Activated gamma-delta T cell treated with anti-CD3 and anti-CD28 coated beads, Interleukin-2, amount 50 U/mL, for 16 hours (primary cell): ENCODE measurements around the gene SLC25A51.
A peak's percentile ranks its signal among the peaks of the same experiment; 100 is the strongest.
"Not testable (repeated sequence)": the region's sequence is repeated elsewhere in the genome, so short reads cannot be mapped to it uniquely, and the experiment has no call there.

Experiments
- DNase-seq: peaks from one replicate; pipeline ENCODE4 v3.0.0-alpha.2; 2020; ENCODE audit warnings: low read depth

The SLC25A51 gene

DNA sequence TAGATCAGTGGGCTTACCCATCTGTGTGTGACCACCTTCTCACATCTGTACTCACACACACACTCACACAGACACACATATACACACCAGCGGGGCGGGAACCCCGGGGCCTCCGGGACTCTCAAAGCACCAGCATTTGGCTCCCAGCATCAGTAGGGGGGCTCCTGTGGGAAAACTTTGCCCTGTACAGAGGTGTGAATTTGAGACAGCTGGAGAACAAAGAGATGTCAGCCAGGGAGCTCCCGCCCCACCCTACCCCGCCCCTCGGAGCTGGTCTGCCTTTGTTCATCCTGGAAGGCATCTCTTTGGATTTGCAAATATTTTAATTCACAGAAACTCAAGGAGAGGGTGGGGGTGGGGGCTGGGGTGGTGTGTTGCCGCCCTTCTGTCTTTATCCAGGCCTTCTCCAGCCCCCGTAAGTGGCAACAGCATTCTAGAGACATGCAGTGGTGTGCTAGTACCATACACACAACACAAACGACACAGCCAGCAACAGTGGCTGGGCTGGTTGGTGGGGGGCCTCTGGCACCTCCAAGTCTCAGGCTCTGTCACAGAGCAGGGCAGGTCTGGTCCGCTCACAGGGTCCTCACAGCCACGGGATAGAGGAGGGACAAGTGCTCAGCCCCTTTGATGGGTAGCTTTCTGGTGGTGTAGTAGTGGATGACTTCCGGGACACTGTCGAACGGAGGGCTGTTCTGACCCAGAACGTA is 15.5 kb upstream of the SLC25A51 start:
- no peak for DNase-seq

DNA sequence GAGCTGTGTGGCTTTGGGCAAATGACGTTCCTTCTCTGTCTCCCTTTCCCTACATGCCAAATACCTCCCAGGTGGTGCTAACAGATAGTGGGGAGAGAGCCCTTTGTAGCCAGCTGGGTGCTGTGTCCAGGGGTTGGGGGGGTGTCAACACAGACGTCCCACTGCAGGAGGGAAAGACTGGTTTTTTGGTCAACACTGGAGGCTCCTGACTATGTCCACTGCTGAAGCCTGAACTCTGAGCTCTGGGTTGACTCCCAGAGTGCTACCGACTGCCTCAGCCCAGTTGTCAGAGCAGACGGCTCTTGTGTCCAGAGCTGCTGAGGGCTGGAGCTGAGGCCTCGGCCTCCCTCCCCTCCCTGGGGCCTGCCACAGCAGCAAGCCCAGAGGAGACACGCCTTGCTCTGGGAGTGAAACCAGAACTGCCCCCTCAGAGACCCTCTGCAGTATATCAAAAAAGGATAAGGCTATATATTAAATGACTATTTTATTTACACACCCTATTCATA is 14.8 kb upstream of the SLC25A51 start:
- DNase-seq = no peak

DNA sequence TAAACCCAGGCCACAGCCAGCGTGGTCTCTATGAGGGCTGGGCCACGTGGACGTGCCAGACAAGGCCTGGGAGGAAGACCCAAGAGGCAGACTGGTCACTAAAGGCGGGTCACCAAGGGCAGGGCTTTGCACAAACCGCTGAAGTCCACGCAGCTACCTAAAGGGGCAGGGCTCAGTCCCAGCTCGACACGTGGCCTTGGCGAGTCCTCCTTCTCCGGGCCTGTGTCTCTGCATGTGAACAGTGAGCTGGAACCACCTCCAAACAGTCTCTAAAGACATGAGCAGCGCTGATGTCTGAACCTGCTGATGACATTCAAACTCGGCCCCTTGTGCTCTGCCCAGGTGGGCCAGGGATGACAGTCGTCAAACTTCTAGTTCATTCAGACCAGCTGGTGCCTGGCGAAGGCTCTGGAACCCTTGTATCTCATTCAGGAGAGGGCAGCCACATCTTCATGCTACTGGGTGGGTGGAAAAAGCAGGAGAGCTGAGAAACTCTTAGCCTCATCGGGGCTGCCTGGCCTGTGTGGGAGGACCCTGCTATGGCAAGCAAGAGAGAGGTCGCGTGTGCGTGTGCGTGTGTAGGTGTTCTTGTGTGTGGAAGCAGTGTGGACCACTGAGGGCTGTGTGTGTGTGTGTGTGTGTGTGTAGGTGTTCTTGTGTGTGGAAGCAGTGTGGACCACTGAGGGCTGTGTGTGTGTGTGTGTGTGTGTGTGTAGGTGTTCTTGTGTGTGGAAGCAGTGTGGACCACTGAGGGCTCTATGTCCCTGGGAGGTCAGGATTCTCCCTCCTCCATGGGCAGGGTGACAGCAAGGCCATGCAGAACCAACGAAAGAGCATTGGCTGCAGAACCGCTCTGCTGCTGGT is 14.1 kb upstream of the SLC25A51 start:
- no peak for DNase-seq

DNA sequence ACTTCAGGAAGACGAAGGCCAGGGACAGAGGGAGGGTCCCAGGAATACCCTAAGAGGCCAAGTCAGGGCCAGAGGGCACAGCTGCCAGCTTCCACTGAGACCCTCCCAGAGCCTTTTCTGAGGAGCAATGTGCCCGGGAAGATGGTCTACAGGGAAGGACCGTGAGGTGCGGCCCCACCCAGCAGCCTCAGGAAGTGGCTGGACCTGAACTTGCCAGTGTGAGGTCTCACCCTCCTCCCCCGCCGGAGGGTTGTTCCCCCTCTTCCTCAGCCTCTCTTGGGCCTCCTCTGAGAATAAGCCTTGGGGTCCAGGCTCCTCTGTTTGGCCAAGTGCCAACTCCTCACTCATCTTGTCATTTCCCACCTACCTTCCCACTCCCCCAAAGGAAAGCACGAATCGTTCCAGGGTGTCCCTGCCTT is 13.4 kb upstream of the SLC25A51 start:
- DNase-seq = no peak

DNA sequence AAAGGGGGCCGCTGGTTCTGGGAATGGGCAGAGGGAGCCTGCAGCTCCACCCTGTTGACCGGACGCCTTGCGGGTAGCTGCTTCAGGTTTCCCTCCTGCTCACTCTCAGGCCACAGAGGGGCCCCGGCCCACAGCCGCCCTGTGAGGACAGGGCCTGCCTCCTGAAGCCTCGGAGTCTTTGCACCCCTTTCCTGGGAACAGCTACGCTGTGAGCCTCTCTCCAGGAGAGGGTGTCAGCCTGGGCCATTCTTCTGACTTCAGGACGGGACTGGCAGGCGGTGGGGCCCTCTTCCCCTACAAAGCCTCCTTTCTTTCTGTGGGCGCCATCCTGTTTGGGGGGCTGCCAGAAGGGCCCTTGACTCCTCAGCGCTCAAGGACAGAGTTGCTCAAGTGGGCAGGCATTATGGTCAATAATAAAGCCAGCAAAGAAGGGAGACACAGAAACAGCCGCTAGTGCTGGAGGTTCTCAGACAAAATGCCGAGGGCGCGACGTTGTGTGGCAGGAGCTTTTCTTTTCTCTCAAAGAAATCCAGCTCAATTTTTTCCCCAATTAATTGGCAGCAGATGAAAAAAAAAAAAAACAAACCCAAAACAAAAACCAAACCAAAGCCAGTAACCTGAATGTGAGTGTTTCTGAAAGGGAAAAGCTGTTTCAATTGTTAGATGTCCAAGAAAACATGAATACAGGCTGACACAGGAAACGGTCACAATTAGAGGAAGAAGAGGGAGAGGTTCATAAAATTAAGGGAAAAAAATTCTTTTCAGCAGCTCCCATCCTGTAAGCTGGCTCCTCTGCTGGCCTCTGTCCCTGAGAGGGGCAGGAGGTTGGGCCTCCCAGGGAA is 12.8 kb upstream of the SLC25A51 start:
- no peak for DNase-seq

GRCh38 chr9:37915911-37916470 is 12.1 kb upstream of the SLC25A51 start:
- DNase-seq = no peak

GRCh38 chr9:37914701-37915358 is 10.9 kb upstream of the SLC25A51 start:
- no peak for DNase-seq

GRCh38 chr9:37914154-37914551 is 10.2 kb upstream of the SLC25A51 start:
- no peak for DNase-seq

DNA sequence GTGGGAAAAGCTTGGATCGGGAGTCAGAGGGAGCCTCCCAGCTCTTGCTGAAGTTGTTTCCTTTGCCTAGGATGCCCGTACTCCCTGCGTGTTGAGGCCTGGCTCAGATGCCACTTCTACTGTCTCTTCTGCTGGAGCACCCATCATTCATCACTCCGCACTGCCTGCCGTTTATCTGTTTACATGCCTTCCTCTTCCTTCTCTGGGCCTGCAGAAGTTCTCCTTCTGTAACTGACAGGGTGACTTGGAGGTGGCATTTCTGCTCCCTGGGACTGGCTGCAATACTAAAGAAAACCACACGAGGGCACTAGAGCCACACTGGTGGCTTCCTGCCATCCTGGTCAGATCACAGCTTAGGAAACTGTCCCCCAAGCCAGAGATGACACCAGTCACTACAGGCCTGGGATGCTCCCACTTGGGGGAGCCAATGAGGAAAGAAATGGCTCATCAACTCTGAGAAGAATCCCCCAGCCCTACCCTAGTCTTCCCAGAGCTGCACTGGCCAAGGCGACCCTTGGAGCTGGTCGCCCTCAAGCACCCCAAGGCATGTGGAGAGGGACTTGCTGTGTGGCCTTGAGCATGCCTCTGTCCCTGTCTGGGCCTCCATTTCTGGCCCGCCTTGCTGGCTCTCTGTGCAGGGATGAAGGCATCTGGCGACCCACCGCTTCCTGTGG is 9.7 kb upstream of the SLC25A51 start:
- peak; percentile 71 for DNase-seq

DNA sequence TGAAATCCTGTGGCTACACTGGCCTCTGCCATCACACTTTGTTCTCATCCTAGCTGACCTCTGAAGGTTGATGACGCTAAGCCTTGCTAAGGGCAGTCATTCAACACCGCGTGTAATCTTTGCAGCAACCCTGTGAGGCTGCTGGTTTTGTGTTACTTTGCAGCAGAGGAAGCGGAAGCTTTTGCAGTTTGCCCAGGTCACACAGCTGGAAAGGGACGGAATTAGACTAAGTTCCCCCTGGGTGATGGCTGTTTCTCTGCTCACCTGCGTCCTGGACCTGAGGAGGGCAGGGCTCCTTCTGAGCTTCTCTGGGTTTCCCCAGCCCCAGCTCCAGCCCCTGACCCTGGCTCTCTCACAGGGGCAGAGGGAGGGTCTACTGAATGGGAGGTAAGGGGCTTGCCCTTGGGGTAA is 7.3 kb upstream of the SLC25A51 start:
- DNase-seq = no peak

- no peak for DNase-seq
Measured at GRCh38 chr9:37910271-37910670, 6.3 kb upstream of the SLC25A51 start.

GRCh38 chr9:37909836-37910235 is 5.9 kb upstream of the SLC25A51 start:
- DNase-seq = not testable (repeated sequence)

DNA sequence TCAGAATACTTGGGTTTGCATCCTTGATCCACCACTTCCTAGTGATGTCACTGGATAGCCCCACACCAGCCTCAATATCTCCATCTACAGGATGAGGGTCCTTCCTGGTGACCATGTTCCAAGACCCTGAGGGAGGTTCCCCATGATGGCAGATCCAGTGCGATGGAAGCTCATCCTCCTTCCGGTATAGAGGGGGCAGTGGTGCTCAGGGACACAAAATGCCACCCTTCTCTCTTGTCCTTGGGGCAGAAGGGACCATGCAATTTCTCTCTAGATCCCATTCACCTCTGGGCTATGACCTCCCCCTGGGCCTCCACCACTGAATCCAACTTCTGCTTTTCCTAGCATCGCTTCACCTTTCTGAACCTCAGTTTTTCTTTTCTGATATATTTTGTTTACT is 5.4 kb upstream of the SLC25A51 start:
- no peak for DNase-seq

DNA sequence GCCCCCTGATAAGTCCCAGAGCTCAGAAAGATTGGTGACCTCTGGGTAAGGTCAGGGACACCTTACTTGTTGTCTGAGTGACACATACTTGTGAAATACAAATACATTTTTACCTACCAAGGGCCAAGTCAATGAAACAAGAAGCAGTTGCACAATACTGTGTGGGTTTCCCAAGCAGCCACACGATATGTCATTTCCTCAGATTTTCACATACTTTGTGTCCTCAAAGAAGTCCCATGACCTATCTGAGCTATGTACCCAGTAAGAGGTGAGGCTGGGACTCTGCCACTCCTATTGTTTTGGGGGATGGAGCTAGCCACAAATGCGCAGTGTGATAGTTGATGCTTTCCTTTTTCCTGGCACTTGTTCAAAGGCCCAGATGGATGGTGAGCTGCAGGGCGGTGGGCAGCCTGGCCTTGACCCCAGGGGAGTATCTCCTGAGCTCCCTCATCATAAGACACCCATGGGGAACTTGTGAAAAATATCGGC is 4.8 kb upstream of the SLC25A51 start:
- no peak for DNase-seq

- DNase-seq = no peak
Measured at GRCh38 chr9:37908283-37908682, 4.4 kb upstream of the SLC25A51 start.

GRCh38 chr9:37906312-37907239 is 2.6 kb upstream of the SLC25A51 start:
- DNase-seq = no peak

DNA sequence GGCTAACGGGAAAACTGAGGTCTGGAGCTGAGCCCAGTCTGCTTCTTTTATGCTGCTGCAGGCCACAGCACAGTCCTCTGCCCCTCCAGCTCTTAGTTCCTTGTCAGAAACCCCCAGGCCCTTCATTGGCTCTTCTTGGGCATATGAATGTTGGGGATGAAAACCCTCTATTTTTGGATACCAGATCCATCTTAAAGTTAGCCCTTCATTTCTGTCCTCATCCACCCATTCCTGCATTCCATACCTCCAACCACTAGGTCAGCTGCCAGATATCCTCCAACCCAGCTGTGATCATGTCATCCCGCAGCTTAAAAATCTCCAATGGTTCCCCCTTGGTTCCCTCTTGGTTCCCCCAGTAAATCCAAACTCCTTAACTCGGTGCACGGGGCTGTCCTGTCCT is 1.8 kb upstream of the SLC25A51 start:
- no peak for DNase-seq

GRCh38 chr9:37905131-37905505 is 1.2 kb upstream of the SLC25A51 start:
- DNase-seq = no peak

- DNase-seq = no peak
Measured at GRCh38 chr9:37904445-37905130, 661 bp upstream of the SLC25A51 start.
